ENCODE measurements around the gene UBE3D.

Gene UBE3D, protein sequence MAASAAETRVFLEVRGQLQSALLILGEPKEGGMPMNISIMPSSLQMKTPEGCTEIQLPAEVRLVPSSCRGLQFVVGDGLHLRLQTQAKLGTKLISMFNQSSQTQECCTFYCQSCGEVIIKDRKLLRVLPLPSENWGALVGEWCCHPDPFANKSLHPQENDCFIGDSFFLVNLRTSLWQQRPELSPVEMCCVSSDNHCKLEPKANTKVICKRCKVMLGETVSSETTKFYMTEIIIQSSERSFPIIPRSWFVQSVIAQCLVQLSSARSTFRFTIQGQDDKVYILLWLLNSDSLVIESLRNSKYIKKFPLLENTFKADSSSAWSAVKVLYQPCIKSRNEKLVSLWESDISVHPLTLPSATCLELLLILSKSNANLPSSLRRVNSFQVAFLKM

DNA sequence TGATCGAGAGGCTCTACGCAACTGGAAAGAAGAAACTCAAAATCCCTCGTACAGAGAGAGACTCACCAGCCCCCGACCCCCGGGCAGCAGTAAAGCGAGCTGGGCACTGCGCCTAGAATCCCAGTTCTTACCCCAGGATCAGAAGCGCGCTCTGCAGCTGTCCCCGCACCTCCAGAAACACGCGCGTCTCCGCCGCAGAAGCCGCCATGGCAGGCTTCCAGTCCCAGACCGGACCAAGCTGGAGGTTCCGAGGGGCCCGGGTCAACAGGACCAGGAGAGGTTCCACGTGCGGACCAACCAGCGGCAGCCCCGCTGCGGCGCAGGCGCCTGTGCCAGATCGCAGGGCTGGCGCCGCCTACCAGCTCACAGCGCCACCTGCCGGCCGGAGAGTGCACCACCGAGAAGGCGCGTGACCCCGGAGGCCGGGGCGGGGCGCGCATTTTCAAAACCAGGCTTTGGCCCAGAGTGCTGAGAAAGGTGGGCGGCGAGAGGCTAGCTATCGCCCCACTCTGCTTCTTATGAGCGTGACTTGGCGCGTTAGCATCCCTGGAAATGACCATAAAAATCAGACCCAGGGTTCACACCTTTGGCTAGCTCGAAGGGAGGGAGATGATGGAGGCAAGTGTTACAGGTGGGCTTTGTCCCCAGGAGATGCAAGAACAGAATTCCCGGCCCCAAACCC lies at the start of gene UBE3D:
Gene UBE3D (minus strand): TSS at position 331 of the 682 bp plus-strand sequence. CDS start 123 bp downstream, at position 208.
- peak; percentile 82 for DNase-seq (ENCODE audit: low spot score)

DNA sequence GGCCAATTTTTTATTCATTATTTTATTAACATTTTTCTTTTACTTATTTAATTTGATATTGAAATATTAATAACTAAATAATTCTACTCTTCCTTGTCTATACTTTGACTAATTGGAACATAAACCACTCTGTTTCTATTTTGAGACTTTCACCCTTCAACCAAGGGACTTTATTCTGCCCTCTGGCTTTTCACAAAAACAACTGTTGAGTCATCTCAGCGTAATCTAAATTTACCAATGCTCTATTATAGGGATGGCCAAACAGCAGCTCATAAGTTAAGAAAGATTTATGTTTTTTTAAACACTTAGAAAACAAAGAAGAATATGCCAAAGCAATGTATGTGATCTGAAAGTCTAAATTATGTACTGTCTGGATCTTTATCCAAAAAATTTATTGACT lies 48.5 kb upstream of the UBE3D start:
- DNase-seq (ENCODE audit: low spot score) = no peak

DNA sequence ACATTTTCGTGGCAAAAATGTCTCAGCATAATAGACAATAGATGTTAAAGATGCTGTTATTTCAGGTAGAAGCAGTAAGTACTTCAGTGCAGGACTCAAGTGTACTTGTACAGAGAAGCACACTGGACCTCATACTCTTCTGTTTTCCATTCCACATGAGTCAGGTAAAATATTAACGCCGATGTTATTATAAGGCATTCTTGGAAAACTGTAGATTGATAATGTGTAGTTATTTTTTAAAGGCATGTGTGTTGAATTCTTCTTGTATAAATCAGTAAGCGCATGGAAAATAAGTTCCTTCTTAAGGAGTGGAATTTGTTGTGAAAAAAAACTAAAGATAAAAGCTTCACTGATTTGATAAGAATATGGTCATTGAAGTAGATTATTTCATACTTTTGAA lies 47.6 kb upstream of the UBE3D start:
- DNase-seq (ENCODE audit: low spot score) = peak; percentile 40

DNA sequence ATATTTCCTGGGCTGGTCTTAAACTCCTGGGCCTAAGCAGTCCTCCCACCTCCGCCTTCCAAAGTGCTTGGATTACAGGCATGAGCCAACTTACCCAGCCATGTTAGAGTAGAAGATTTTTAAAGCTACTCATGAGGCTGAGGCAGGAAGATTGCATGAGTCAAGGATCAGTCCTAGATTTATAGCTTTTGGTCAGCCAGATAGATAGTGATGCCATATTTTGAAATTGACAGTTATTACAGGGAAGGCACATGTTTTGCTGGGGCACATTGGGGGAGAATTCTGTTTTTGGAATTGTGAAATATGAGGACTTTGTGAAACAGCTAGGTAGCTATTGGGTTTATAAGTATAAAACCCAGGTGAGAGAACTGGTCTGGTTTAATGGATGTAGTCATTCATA lies 42.7 kb upstream of the UBE3D start:
- DNase-seq (ENCODE audit: low spot score) = no peak

DNA sequence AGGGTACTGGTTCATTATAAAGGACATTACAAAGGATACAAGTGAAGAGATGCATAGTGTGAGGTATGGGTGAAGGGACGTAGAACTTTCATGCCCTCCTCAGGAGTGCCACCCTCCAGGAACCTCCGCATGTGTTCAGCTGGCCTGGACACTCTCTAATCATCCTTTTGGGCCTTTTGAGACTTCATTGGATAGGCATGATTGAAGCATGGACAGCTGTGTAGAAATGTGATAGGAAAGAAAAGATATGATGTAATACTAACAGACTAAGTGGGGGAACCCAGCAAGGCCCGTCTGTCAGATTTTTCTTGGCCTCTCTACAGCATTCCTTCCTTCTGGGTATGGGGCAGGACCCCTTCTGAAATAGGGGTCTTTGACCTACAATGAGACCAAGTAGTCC lies 32.9 kb upstream of the UBE3D start:
- DNase-seq (ENCODE audit: low spot score) = no peak

DNA sequence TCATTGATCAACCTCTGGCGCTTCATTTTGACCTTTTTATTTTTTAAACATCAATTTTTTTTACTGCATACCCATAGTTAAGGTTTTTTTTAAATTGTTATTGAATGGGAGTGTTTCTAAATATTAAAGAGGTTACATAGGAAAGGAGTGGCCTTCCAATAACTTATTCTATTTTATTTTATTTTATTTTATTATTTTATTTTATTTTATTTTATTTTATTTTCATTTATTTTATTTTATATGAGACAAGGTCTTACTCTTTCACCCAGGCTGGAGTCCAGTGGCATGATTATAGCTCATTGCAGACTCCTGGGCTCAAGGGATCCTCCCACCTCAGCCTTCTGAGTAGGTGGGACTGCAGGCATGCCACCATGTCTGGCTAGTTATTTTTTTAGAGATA lies 32.0 kb upstream of the UBE3D start:
- DNase-seq (ENCODE audit: low spot score) = no peak

DNA sequence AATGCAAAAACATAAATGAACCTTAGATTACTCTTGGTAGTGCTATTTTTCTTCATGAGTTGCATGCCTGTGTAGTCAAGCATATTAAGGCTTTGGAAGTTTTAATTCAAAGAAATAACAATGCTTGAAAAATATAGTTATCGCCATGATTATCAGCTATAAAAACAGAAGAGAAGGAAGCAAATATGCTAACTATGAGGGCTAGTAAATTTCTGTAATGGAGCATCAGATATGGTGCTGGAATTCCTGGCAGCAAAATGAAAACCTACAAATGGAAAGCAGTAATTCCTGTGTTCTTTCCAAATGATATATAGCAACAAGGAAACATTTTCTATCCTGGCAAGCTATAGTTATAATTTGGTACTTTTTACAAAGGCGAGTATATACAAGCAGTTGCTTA lies 31.6 kb upstream of the UBE3D start:
- DNase-seq (ENCODE audit: low spot score) = no peak

DNA sequence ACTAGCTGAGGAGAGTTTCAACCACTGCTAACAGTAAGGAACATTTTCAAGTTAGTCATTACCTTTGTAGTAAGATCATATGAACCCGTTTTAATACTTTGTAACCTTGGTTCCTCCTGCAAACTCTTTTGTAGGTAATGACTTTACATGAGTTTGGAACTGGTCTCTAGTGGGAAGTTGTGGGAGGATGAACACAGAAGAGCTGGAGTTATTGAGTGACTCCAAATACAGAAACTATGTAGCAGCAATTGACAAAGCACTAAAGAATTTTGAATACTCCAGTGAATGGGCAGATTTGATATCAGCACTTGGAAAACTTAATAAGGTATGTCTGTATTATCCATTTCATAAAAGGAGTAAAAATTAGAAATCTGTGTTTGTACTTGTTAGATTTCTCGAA lies 31.1 kb upstream of the UBE3D start:
- DNase-seq (ENCODE audit: low spot score) = peak; percentile 76

DNA sequence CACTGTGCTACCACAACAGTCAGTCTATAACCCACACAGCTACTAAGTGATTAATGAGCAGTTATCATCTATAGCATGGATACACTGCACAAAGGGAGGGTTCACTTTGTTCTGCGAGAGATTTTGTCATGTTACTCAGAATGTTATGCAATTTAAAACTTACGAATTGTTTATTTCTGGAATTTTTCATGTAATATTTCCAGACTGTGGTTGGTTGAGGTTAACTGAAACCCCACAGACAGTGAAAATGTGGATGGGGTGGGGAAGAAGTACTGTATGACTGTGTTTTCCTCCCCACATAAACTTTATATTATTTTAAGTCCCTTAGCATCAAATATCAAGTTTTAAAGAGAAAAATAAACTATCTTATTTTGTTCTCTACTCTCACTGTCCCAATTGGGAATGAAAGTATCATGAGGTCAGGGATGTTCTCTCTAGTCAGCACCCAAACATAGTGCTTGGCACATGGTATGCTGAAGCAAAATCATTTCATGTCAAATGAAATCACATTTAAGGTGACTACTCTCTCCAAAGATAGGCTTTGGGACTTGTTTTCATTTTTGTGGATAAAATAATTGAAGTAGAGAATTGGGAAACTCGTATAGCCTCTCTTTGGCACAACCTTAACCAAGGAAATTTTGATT lies 27.2 kb upstream of the UBE3D start:
- DNase-seq (ENCODE audit: low spot score) = no peak

DNA sequence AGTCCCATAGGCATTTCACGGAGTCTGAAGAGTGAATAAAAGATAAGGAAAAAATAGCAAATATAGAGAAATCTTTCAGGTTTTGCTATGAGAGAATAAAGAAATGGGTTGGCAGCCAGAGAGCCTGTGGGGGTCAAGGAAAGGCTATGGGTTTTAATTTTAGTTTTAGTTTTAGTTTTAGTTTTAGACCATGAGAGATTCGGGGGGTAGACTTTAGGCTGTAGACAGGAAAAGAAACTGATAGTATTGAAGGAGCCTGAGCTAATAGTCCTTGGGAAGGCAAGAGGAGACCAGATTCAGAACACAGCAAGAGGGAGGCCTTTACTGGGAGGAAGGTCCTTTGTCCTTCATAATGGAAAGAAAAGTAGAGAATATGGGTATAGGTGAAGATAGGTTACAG lies 21.1 kb upstream of the UBE3D start:
- no peak for DNase-seq (ENCODE audit: low spot score)

DNA sequence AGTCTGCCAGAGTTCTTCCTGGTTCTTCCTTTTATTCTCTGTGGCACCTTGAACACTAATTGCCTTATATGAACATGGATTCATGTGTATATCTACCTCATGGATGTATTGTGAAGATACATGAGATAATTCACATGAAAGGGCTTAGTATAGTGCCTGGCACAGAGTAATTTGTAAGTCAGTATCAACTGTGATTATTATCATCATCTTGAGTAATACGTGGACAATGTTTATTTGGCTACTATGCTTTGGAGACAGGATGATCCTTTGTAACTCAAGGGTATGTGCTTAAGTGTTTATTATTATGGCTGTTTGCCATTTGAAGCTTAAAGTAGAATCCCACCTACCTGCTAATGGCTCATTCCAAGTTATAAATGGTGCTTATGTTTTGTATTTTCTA lies 17.8 kb upstream of the UBE3D start:
- DNase-seq (ENCODE audit: low spot score) = no peak

DNA sequence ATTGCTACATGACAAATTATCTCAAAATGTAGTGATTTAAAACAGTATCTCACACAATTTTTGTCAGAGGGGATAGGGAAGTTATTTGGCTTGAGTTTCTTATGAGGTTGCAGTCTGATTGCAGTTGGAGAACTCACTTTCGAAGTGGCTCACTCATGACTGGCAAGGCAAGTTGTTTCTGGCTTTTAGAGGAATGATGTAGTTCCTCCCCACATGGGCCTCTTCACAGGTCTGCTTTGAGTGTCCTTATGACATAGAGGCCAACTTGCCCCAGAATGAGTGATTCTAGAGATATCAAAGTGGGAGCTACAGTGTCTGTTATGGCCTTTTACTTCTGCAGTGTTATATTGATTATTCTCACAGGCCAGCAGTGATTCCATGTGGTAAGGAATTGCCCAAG lies 8.0 kb upstream of the UBE3D start:
- no peak for DNase-seq (ENCODE audit: low spot score)

DNA sequence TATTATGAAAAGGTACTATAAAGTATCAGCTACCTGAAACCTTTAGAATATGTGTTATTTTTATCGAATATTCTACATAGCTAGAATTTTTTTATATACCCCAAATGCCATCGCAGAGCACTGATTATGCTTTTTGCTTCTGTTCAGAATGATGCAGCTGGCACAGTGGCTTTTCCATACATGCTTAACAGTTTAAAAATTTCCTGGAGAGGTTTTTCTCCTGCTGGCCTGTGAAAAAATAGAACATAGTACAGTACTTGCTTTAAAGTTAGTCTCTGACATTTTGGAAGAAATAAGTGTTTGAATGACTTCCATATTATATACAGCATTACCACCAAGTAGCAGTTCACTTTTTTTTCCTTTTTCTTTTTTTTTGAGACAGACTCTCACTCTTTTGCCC lies 7.1 kb upstream of the UBE3D start:
- no peak for DNase-seq (ENCODE audit: low spot score)

DNA sequence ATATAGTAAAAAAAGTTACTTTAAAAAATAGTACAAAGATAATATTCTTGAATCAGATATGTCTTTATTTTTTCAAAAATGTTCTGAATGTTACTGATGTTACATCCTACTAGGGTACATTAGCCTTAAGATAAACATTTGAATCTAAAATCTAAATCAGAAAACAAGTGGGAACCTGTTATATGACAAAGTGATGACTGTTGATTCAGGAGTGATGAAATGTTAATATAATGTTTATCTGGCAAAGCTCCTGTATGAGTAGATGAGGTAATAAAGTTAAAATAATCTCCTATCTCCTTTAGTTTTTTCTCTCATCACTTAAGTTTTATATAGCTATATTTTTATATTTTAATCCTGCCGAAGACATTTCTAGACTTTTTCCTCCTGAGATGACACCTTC lies 6.1 kb upstream of the UBE3D start:
- DNase-seq (ENCODE audit: low spot score) = no peak

DNA sequence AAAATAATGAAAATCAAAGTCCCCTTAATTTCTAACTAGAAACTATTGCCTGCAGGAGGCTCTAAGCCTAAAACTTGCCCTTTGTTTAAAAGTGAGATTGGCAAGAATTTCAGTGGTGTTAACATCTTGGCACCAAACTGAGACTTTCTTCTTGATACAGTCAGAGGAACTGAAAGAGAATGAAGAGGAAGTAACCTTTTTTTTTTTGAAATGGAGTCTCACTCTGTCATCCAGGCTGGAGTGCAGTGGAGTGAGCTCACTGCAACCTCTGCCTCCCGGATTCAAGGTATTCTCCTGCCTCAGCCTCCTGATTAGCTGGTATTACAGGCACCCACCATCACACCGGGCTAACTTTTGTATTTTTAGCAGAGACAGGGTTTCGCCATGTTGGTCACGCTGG lies 5.4 kb upstream of the UBE3D start:
- peak; percentile 58 for DNase-seq (ENCODE audit: low spot score)

DNA sequence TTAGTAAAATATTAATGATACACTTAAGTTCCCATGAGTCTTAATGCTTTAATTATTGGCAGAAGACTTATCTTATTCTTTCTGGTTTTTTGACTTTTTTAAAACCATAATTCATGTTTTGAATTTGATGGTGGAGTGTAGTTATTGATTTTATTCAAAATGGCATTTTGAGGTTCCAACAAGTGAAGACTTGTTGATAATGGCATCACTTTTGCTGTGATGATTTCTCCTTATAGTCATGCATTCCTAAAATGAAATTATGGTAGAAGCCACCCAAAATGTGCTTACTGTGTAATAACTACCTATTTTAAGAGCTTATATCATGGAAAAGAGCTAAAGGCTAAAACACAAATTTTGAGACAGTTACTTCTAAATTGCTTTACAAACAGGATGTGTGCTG lies 4.0 kb upstream of the UBE3D start:
- no peak for DNase-seq (ENCODE audit: low spot score)

DNA sequence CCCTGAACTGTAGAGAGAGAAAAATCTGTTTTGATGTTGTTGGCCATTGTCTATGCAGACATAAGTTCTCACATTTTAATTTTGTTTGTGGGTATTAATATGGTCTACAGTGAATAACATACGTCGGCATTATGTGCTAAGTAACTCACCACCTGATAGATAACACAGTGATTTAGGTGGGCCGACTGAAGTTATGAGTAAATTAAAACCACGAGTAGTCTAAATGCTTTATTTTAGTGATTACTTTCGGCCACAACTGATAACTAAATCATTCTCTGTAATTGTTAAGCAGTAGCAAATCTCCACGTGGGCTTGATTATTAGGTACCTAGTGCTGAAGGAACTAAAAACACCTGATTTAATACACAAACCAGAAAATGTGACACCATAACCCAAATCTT lies 3.0 kb upstream of the UBE3D start:
- DNase-seq (ENCODE audit: low spot score) = no peak

DNA sequence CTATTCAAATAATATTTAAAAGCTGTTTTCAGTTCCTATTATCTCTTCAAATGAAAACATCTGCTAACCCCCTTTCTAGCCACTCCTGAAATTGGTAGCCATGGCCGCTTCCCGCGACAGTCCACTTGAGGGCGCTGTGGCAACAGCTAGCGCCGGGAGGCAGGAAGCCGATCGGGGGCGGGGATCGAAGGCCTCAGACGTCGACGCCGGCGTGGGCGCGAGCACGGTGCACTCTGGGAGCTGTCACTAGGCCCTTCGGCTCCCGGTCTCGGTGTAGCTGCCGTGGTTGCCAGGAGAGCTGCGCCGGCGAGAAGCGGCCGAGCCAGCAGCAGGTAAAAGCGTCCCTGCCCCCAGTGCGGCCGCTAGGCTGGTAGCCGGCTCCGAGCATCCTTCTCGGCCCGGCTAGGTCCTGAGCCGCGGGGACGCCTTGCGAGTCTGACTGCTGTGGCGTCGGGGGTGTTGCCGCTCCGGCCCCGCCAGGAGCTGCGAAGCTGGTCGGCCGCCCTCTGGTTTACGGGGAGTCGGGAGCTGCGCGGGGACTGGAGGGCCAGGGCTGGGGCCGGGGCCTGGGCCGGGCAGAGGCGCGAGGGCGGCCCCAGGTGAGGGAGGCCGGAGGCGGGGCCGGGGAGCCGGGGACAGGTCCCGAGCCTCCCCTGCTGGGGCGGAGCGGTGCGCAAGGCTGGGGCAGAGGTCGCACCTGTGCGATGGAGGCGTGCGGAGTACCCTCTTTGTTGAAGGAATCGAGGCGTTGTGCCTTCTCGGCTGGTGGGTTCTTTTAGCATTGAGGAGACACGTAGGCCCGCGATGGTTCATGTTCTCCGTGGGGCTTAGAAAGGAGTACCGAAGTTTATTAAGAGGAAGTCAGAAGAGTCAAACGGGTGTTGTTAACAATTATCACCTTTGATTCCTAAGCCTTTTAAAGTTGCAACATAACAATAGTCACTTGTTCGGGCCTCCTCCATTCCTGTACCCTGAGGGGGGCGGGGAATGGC lies 2.1 kb upstream of the UBE3D start, which contains the start of gene DOP1A:
Gene DOP1A (plus strand): TSS at position 224 of the 992 bp plus-strand sequence. CDS start 29,307 bp downstream, outside the sequence.
- DNase-seq (ENCODE audit: low spot score) = peak; percentile 95

DNA sequence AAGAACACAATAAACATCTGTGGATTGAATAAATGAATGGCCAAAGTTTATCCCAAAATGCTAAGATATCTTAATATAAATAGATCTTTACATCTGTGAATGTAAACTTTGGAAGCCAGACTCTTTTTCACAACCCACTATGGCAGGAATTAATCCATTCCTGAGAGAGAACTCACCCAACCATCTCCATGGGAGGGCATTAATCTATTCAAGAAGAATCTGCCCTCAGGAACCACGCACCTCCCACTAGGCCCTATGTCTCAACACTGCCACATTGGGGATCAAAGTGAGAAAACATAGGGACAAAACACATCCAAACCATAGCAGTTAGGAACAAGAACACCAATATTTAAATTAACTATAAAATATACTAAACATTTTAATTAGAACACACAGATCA lies 3.4 kb downstream of the UBE3D start:
- DNase-seq (ENCODE audit: low spot score) = peak; percentile 51

DNA sequence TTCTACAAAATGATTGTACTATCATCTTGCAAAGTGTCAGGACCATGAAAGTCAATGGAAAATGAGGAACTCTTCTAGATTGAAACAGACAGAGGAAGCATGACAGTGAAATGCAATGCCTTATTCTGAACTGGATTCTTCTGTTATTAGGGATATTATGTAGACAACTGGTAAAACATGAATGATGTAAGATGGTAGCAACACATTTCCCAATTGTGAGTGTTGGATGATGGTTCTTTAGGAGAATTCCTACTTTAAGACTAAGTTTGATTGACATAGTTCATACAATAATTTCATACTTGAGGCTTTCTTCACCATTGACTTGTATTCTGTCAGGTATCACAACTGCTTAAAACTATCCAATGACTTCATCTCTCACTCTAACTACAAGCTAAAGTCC lies 4.5 kb downstream of the UBE3D start:
- DNase-seq (ENCODE audit: low spot score) = no peak

DNA sequence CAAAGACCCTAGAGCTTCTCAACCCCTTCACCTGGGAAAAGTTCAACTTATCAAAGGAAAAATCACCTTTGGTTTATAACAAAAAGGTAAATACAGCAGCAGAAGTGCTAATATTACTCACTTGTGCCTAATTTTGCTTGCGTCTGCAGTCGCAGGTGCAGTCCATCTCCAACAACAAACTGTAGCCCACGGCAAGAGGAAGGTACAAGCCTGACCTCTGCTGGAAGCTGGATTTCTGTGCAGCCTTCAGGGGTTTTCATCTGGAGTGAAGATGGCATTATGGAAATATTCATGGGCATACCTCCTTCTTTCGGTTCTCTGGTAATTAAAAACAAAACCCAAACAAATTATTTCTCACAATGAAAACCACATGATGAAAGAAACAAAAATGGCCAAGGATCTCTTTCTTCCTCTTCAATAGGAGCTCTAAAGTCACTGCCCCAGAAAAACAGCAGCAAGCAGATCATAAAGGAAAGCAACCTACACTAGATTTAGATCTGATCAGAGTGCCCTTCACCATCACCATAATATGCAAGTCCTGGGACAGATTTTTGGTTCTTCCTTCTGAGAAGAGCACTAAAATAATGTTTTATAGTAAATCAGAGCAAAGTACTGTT lies 7.8 kb downstream of the UBE3D start:
- DNase-seq (ENCODE audit: low spot score) = peak; percentile 71
